ENCODE results near the gene ERC2.

- TF ChIP-seq CTCF (IDR thresholded peaks at IDR 0.05) (no peak), POLR2A (IDR thresholded peaks at IDR 0.05) (no peak)
These were observed 911.4 kb downstream of the ERC2 start for GRCh38 chr3:55556619-55557537.

All from breast epithelium (tissue), 3 donors.